ENCODE measurements around the gene LHX6. TPM values are rescaled to one million over a fixed set of nuclear protein-coding genes. Genes with fewer than 3 reads are reported as not detected.

Gene LHX6
- total and polyA plus RNA-seq, 2 experiments from 2014 or later, result 1.0 to 1.2 TPM

GRCh38 chr9:122193651-122194050 lies 35.1 kb downstream of the LHX6 start (continued):
- TF ChIP-seq REST (IDR thresholded peaks at IDR 0.05; ENCODE audit: unreplicated experiment) (no peak), NANOG (IDR thresholded peaks at IDR 0.05; ENCODE audit: borderline replicate concordance) (no peak), STAT1 (IDR thresholded peaks at IDR 0.05; ENCODE audit: unreplicated experiment) (no peak), JUNB (IDR thresholded peaks at IDR 0.05; ENCODE audit: unreplicated experiment) (no peak)

- Histone ChIP-seq H3K27me3 (ENCODE audit: insufficient read depth) (no peaks in the 10 kb centered on the region), H3K4me3 (no peak overlapping the region), H3F3A (replicated peaks; ENCODE audit: low read depth) (no peaks in the 10 kb centered on the region), H4K20me1 (replicated peaks; ENCODE audit: insufficient read depth) (no peaks in the 10 kb centered on the region), H3K4me2 (no peak overlapping the region), H3K9me2 (ENCODE audit: insufficient read depth) (no peaks in the 10 kb centered on the region), H2AFZ (peak overlapping the region; percentile 74; the same call in 1 of the 2 replicates), H3K27ac (ENCODE audit: low read depth) (no peak overlapping the region), H3K79me2 (replicated peaks; ENCODE audit: insufficient read depth) (no peaks in the 10 kb centered on the region), H3K36me3 (ENCODE audit: insufficient read depth) (no peaks in the 10 kb centered on the region), H3K4me1 (ENCODE audit: insufficient read depth) (peaks cover 4% of the 10 kb centered on the region; the same call in 1 of the 2 replicates)
- H3K4me1 Mint-ChIP-seq, result peaks cover 22% of the 10 kb centered on the region
- ATAC-seq (no peak), DNase-seq (ENCODE audit: low spot score) (no peak)
- H3K27me3 Mint-ChIP-seq (ENCODE audit: insufficient read depth, low read depth, poor library complexity), result peaks cover 3% of the 10 kb centered on the region
- no peak overlapping the region for H3K4me3 Mint-ChIP-seq
- H3K9me3 Mint-ChIP-seq, result no peaks in the 10 kb centered on the region
- H3K27ac Mint-ChIP-seq, result no peak overlapping the region
- H3K36me3 Mint-ChIP-seq (ENCODE audit: low read depth), result no peaks in the 10 kb centered on the region; the same call in 2 of the 3 replicates
- no peak for TF ChIP-seq NANOG (IDR thresholded peaks at IDR 0.05; ENCODE audit: borderline replicate concordance)
- TF ChIP-seq REST (IDR thresholded peaks at IDR 0.05; ENCODE audit: unreplicated experiment), result no peak
- no peak for TF ChIP-seq ZNF114 (CRISPR knock-in tag; IDR thresholded peaks at IDR 0.05)
- no peak for TF ChIP-seq ETS1 (IDR thresholded peaks at IDR 0.05)
- TF ChIP-seq STAT1 (IDR thresholded peaks at IDR 0.05; ENCODE audit: unreplicated experiment), result no peak
- no peak for TF ChIP-seq EZH2phosphoT487 (IDR thresholded peaks at IDR 0.05; ENCODE audit: unreplicated experiment)
- no peak for TF ChIP-seq ZNF331 (CRISPR knock-in tag; IDR thresholded peaks at IDR 0.05; ENCODE audit: low read depth)
- TF ChIP-seq ZNF462 (CRISPR knock-in tag; IDR thresholded peaks at IDR 0.05), result no peak
- no peak for TF ChIP-seq EZH2 (IDR thresholded peaks at IDR 0.05; ENCODE audit: low read depth, unreplicated experiment)
Observed at GRCh38 chr9:122192914-122193525, 35.7 kb downstream of the LHX6 start.

Data from GM23338 (cell line).